ENCODE measurements around the gene ZNRF3.
"Not testable (repeated sequence)": the region's sequence is repeated elsewhere in the genome, so short reads cannot be mapped to it uniquely, and the experiment has no call there.

Gene ZNRF3

DNA sequence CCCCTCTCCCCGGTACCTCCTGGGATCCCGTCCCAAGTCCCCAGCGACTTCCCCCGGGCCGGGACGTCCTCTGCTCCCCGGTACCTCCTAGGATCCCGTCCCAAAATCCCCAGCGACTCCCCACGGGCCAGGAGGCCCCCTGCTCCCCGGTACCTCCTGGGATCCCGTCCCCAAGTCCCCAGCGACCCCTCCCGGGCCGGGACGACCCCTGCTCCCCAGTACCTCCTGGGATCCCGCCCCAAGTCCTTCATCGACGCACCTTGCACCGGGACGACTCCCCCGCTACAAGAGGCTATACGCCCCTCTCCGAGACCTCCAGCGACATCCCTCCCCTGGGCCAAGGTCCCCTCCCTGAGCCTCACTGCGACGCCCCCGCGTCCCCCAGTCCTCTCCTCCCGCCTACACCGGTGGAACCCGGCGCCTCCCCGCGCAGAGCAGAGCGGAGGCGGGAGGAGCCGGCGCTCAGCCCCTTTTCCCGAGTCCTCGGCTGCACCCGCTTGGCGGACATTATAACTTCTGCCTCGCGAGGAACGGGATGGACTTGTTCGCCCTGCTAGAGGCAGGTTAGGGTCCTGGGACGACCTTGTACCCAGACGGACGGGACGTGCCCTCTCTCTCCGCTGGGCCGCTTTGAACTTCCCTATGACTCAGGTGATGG, 190.4 kb downstream of the ZNRF3 start:
- DNase-seq = no peak

DNA sequence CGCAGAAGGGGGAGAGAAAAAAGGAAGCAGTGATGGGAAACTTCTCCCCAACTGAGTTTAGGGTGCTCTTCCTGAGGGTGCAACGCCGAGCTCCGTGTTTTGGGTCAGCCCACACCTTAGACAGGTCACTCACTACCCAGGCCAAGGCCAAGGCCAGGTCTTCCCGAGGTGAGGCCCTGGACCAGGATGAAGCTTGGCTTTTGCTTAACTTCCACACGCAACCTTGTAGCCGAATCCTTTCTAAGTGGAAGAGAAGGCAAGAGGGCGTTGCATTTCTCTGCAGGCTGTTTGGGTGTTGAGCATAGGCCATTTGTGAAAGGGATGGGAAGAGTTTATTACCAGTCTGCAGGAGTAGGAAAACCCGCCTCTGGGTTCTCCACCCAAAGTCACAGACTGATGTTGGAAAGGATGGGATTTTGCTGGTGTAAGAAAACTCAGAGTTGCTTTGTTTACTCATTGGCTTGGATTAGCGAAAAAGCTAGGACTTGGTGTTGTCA, 191.0 kb downstream of the ZNRF3 start:
- DNase-seq = no peak

DNA sequence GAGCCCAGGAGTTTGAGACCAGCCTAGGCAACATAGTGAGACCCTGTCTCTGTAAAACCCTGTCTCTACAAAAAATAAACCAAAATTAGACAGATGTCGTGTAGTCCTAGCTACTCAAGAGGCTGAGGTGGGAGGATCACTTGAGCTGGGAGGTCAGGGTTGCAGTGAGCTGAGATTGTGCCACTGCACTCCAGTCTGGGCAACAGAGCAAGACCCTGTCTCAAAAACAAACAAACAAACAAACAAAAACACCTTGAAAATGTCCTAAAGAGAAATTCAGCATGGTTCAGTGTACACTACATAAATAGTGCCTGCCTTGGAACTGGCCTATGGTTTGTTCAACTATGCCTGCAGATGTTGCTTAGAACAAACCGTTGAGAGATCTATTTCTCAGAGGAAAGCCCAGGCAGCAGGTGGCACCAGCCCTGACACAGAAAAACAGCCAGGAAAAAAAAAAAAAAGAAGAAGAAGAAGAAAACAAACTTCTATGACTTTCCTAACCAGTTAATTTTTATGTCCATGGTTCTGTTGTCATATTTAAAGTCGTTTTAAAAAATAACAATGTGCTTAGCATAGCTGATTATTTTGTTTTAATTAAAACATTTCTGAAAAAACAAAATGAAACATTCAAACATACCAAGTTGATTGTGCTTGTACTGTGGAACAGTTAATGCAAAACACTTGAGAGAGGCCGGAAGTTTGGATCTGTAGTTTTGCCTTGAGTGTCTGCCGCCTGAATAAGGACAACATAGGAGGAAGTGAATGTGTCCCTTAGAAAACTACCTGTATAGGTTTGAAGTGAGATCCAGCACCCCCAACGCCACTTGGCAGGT, 194.9 kb downstream of the ZNRF3 start:
- no peak for DNase-seq

DNA sequence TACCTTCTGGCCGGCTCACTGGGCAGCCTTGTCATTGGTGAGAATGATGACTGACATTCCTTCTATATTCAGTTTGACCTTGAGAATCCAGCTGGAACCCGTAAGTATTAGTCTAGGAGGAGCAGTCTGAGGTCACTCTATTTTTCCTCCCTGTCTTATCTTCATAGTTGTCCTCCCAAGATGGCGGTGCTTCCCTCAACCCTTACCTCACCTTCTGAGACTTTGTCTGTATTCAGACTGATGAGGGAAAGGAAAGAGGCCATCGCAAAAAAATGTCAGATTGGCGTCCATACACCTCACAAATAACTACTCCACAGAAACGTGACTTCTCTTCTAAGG, 195.5 kb downstream of the ZNRF3 start:
- DNase-seq = no peak

DNA sequence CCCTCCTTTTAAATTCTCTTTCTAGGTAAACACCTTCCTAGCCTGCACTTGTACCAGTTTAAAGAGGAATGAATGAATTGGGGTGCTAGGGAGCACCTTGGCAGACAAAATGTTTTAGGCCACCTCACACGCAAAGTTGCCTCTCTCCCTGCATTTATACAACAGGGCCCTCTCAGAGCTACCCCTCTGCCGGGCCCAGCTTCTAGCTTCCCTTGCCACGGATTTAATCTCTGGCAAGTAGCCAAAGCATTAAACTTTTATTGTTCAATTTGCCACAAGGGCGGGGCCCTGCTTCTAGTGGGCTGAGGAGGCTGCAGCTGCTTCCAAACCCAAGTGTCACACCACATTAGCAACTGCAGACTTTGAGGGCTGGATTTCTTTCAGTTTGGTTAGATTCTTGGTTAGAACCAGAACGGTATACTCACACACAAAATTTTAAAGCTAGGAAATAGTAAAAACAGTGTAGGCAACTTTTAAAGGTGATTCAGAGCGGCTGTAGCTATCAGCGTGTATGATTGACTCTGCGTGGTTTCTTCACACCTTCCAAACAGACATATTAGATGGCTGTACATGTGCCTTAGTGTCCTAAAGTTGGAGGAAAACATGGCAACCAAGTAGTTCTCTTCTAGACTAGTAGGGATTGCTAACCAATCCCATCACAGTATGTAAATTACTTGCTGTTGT, 196.0 kb downstream of the ZNRF3 start:
- DNase-seq = no peak

DNA sequence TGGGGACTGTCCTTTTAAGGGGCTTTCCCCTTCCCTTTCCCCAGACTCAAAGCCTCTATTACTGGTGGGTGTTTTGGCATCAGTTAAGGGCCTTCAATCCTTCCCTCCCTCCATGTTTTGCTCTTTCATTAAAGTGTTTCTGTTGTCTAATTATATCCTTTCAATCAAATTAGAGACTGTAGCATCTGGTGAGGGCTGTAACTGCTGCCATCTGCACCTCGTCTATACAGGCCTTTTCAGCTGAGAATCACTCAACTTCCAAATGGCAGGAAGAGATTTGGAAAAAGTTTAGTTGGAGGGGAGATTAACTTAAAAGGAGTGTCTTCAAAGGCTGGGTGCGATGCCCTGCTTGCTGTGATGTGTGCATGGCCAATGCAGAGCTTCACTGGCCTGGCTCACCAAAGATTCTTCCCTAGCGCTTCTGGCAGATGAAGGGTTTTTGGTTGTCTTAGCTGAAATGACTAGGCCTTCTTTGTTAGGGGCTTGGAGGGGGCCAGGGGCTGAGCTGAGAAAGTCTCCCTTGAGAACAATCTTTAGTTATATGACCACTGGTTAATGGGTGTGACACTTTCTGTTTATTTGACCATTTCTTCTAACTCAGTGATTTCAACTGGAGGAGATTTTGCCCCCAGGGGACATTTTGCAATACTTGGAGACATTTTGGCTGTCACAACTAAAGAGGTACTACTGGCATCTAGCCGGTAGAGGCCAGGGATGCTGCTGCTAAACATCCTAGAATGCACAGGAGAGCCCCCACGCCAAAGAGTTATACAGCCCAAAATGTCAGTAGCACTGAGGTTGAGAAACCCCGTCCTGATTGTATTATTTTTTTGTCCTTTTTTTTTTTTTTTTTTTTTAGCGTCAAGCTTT, 197.0 kb downstream of the ZNRF3 start:
- DNase-seq = no peak

DNA sequence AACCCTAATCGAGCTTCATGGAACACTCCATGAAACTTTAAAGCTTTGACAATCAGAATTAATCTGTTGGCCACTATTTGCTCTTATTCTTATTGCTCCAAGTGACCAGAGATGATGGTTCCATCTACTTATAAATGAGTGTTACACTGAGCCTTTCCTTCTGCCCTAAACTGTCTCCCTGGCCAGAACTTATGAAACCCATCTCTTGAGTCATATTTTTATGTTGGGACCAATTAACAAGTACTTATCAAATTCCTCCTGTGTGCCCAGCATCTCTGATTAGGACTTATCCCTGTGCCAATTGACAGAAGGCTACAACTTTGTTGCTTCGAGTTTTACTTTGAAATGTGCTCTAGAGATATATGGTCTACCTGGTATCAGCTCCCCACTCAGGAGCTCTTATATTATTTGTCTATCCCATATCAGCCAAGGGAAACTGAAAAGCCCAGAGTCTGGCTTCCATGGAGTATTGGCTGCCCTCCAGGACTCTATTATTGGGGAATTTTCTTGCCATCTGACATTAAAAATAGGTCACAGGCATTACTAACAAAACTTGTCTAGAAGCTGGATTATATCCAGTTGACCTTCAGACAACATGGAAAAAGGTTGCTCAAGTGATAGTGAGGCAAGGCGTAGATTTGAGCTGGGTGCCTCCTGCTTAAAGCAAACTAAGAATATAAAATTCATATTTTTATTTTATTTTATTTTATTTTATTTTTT, 198.3 kb downstream of the ZNRF3 start:
- DNase-seq = no peak

DNA sequence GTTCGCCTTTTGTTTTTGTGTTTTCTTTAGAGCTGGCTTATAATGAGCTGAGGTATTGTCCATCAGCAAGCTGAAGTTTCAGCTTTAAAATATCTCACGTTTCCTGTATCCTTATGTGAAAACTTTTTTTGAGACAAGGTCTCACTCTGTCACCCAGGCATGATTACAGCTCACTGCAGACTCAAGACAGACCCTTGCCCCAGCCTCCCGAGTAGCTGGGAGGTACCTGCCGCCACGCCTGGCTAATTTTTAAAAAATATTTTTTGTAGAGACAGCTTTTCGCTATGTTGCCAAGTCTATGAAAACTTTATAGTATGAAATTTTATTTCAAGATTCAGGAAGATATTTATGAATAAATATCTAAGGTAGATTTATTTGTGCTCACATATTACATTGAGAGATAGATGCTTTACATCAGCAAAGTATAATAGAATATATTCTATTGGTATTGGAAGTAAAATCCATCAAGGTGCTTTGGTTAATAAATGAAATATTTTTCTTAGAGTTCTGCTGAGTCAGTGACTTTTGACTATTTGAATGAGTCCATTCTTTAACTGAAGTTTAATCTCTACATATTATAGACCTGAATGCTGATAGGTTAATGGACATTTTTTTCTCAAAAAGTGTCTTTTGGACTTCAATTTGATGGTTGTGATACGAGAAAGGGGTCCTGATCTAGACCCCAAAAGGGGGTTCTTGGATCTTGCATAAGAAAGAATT, 199.6 kb downstream of the ZNRF3 start:
- DNase-seq = no peak

DNA sequence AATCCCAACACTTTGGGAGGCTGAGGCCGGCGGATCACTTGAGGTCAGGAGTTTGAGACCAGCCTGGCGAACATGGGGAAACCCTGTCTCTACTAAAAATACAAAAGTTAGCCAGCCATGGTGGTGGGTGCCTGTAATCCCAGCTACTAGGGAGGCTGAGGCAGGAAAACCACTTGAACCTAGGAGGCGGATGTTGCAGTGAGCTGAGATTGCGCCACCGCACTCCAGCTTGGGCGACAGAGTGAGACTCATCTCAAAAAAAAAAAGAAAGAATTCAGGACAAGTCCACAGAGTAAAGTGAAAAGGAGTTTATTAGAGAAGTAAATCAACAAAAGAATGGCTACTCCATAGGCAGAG, 200.2 kb downstream of the ZNRF3 start:
- not testable (repeated sequence) for DNase-seq

DNA sequence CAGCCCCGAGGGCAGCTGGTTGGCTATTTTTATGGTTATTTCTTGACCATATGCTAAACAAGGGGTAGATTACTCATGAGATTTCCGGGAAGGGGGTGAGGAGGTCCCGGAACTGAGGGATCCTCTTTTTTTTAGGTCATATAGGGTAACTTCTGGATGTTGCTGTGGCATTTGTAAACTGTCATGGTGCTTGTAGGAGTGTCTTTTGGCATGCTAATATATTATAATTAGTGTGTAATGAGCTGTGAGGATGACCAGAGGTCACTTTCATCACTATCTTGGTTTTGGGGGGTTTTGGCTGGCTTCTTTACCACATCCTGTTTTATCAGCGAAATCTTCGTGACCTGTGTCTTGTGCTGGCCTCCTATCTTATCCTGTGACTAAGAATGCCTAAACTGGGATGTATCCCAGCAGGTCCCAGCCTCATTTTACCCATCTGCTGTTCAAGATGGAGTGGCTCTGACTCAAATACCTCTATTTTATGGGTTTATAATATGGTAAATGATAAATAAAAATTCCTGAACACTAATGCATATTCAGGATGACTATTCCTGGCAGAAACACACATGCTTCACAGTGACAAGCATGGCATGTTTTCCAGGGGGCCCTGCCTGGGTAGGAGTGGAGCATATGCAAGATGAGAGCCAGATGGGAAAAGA, 200.7 kb downstream of the ZNRF3 start:
- DNase-seq = no peak

DNA sequence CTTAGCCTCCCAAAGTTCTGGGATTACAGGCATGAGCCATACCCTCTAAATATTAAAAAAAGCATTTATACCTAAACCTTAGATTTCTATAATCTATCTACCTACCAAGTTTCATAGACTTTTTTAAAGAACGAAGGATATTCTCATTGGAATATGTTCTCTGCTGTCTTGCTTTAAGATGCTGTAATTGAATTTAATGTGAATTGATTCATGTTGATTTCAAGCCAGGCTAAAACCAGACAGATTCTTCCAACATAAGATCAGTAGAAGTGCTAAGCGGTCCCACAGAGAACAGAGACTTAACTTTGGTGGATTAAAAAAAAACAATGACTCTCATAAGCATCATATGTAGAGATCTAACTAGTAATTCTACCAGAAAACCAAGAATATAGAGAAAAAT, 203.6 kb downstream of the ZNRF3 start:
- DNase-seq = no peak

DNA sequence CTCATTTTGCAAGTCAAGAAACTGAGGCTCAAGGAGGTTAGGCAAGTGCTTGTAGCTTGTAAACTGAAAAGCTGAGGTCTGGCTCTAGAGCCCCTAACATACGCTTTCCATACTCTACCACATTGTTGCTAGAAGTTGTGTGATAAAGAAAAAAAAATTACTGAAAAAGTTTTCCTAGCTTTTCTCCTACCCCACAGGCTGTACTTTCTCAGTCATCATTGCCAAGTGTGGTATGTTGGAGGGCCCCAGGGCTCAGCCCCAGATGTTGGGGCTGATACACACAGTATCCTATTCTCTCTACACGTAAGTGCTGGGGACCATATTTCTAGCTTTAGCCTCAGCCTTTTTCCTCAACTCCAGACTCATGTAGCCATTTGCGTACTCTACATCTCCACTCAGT, 205.4 kb downstream of the ZNRF3 start:
- no peak for DNase-seq

DNA sequence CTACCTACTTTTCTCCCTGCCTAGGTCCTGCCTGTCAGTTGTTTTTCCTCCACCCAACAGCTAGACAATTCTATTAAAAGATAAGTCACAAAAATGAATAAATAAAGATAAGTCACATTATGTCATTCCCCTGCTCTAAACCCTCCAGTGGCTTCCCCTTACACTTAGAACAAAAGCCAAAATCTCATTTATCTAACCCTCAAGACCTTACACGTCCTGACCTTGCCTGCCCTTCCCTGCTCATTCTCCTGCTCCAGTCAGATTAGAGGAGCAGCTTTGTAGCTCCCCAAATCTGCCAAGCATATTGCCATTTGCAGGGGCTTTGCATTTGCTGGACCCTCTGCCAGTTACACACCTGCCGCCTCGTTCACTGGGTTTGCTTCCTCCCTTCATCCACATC, 206.1 kb downstream of the ZNRF3 start:
- DNase-seq = no peak

DNA sequence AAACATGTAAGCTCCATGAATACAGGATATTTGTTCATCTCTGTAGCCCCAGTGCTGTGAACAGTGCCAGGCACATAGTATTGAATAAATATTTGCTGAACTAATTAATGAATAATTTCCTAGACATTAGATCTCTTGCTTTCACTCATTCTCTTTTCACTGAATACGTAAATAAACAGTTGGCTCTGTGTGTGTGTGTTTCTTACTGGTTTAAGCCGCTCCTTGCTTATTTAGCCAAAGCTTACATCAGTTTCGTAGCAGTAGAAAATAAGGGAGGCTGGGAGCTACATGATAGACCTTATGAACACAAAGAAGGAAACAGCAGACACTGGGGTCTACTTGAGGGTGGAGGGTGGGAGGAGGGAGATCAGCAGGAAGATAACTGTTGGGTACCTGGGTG, 206.7 kb downstream of the ZNRF3 start:
- DNase-seq = no peak

DNA sequence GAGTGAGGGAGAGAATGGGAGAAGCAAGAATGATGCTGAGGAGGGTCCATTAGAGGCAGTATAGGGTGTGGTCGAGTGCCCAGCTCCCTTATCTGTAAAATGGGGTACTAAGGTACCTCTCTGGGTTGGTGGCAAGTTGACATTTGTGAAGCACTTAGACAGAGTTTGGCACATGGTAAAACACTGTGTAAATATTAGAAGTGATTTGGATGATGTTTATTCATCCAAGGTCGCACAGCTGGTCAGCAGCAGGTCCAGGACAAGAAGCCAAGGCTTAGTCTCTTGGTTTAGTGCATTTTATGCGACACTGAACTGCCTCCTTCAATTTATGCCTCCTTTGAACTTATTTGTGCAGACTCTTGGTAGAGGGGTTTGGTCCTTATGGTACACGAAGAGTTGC, 208.9 kb downstream of the ZNRF3 start:
- DNase-seq = no peak

DNA sequence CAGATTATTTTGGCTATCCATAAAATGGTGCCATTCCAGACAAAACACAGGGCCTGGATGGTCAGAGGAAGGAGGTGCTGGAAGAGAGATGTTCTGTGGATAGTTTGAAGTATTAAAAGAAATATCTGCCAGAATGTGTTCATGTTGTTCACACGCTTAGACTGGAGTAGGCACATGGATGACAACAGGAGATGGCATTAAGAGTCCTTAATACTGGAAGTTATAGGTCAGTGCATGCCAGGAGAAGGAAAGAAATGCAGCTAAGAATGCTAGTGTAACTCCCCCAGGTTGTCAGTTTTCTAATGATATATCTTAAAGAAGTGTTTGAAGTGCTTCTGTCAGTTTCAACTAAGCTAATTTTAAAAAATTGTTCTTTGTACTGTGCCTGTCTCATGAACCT, 209.7 kb downstream of the ZNRF3 start:
- DNase-seq = no peak

DNA sequence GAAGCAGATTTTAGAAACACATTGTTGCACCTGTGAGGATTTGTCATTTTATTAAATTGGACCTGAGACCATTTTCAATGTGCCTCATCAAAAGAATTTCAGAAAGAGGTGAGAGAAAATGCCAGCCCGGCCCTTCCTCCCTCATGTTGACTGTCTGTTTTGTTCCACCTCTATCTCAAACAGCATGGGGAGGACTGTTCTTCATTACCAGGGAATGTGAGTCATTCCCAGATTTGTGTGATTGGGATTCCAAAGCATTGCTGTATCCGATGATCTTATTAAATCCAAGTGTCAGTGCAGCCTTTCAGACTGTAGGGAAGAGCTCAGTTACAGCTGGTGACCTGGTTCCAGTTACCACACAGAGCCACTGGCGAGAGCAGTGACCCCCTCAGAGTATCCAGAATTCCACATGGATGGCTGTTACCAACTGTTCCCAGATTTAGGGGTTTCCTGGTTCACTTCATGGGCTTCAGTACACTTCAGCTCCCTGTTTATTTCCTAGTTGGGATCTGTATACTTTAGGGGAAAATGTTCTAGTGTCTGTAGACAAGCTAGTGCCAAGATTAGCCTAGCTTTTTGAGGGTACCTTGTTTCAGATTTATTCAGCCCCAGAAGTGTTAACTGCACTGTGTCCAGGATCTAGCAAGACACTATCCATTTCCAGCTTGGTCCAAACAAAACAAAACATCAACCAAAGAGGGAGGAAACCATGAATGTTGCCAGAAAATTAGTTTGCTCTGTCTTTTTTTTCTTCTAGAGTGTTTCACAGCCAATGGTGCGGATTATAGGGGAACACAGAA, 210.3 kb downstream of the ZNRF3 start:
- DNase-seq = no peak

DNA sequence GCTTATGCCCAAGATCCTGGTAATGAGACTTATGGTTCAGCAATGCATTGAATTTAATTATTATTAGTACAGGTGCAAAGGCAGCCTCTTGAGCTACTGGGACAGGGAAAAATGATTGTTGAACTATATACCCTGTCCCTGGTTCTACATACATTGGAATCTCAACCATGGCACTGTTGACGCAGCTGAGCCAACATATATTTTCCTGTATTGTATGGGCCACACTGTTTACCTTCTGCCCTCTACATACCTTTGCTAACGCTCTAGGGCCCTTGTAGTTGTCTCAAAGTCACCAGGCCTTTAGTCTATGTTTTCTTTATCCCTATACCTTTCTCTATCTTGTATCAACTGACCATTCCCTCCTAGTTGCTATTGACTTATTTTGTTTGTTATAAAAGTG, 212.1 kb downstream of the ZNRF3 start:
- DNase-seq = no peak

DNA sequence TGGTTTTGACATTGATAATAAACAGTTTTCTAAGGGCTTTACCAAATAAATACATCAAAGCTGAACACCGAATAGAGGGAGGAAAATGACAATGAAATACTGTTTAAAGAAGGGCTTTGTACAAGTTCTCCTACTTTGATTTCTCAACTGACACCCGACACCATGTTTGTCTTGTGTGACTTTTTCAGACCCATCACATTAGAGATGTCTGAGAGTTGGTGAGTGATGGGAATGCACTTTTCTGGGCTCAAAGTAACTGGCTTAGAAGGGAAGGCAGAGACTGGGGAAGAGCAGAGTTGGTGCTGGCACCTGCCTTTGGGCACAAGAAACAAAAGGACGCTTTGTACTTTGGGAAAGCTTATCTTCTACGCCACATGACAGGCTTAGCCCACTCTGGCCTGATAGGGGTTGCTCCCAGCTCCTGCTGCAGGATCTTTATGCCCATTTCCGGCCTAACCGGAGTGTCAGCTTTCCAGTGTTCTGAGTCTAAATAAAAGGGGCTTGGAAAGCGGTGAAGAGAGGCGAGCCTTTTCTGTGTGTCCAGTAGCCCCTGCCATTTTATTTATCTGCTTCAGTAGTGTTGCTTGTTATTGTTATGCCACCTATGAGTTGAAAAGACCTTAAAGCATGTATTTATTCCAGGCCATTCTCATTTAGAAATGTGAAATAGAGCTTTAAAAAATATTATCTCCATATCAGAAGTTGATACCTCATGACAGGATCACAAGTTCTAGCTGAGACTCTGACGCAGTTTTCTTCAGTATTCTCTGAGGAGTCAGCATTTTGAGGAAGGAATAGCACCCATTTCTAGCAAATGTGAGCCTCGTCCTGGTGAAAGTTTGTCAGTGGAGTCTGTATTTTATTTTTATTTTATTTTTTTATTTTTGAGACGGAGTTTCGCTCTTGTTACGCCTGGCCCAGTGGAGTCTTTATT, 213.6 kb downstream of the ZNRF3 start:
- no peak for DNase-seq

All from stimulated activated CD4-positive, alpha-beta T cell treated with anti-CD3 and anti-CD28 coated beads, Interleukin-2, amount 100 ng/mL, for 48 hours (primary cell).